K562 (cell line): Measurements from ENCODE around the gene OR52A5. TPM values are rescaled to one million over a fixed set of nuclear protein-coding genes. Genes with fewer than 3 reads are reported as not detected.

Experiments
- ARID3A ChIP-seq: IDR thresholded peaks from 2 replicates; pipeline ENCODE4 v1.6.1; 2012; ENCODE audit warnings: low read depth, low read length, improper control_type of control experiment, borderline replicate concordance
- ASH1L ChIP-seq: fragments of 450-650 bp; IDR thresholded peaks from 2 replicates; pipeline ENCODE4 v1.6.1; 2018; ENCODE audit warnings: borderline replicate concordance, mild to moderate bottlenecking, low read depth; ENCODE audit not compliant: partially characterized antibody
- BHLHE40 ChIP-seq: IDR thresholded peaks from 2 replicates; pipeline ENCODE4 v1.6.1; 2011; ENCODE audit warnings: low read length, improper control_type of control experiment
- CHD1 ChIP-seq: fragments of 200-600 bp; sonication (generic); IDR thresholded peaks from one replicate; pipeline ENCODE4 v1.6.1; 2012; ENCODE audit warnings: mild to moderate bottlenecking, moderate library complexity, low read length, inconsistent platforms
- COPS2 ChIP-seq: fragments of 450-650 bp; conservative IDR thresholded peaks from 2 replicates; pipeline ENCODE4 v1.6.1; 2016; ENCODE audit warnings: mild to moderate bottlenecking, moderate library complexity
- GABPB2 ChIP-seq: fragments of 250-450 bp; sonication (Bioruptor Pico); conservative IDR thresholded peaks from 2 replicates; pipeline ENCODE4 v1.5.1; 2021; ENCODE audit warnings: mild to moderate bottlenecking
- GATAD2B ChIP-seq: fragments of 450-650 bp; IDR thresholded peaks from 2 replicates; pipeline ENCODE4 v1.6.1; 2017; ENCODE audit warnings: mild to moderate bottlenecking, borderline replicate concordance
- HDAC6 ChIP-seq: IDR thresholded peaks from 2 replicates; pipeline ENCODE4 v1.6.1; 2012; ENCODE audit warnings: low read depth, mild to moderate bottlenecking, control low read depth, inconsistent platforms, low read length, moderate library complexity
- HEY1 ChIP-seq: fragments of 250-450 bp; sonication (Bioruptor Pico); IDR thresholded peaks from 2 replicates; pipeline ENCODE4 v1.5.0; 2020; ENCODE audit warnings: mild to moderate bottlenecking, moderate library complexity, borderline replicate concordance
- HNRNPK ChIP-seq: fragments of 200-400 bp; formaldehyde crosslinking; IDR thresholded peaks from one replicate; pipeline ENCODE4 v1.6.1; 2018; ENCODE audit warnings: mild to moderate bottlenecking, low read depth, low read length; ENCODE audit not compliant: poor library complexity, severe bottlenecking
- KDM5B ChIP-seq: fragments of 200-600 bp; sonication (generic); IDR thresholded peaks from 2 replicates; pipeline ENCODE4 v1.6.1; 2012; ENCODE audit warnings: low read depth, mild to moderate bottlenecking, moderate library complexity, low read length, control low read depth, inconsistent platforms; ENCODE audit not compliant: insufficient replicate concordance
- MAZ ChIP-seq, 2 experiments: fragments of 450-650 bp in 1 of 2; sonication (generic) in 1 of 2; formaldehyde crosslinking; IDR thresholded peaks in 1 of 2; conservative IDR thresholded peaks in 1 of 2; 2 replicates each; pipeline versions ENCODE4 v1.4.0 to v1.5.0; 2020; ENCODE audit warnings: mild to moderate bottlenecking in 1 of 2, missing genetic modification reagents in 1 of 2
- MEF2A ChIP-seq: IDR thresholded peaks from 2 replicates; pipeline ENCODE4 v1.6.1; 2011; ENCODE audit warnings: low read depth, mild to moderate bottlenecking, low read length, moderate library complexity; ENCODE audit not compliant: control insufficient read depth
- NFATC3 ChIP-seq: fragments of 450-650 bp; IDR thresholded peaks from 2 replicates; pipeline ENCODE4 v1.6.1; 2017; ENCODE audit warnings: mild to moderate bottlenecking
- SAP30 ChIP-seq: fragments of 200-600 bp; sonication (generic); IDR thresholded peaks from 2 replicates; pipeline ENCODE4 v1.6.1; 2012; ENCODE audit warnings: borderline replicate concordance, low read depth, mild to moderate bottlenecking, moderate library complexity, low read length, control low read depth, inconsistent platforms; ENCODE audit not compliant: insufficient read depth, poor library complexity, severe bottlenecking
- TEAD1 ChIP-seq, 2 experiments: fragments of 450-650 bp in 1 of 2; sonication (generic) in 1 of 2; formaldehyde crosslinking; IDR thresholded peaks; 2 replicates each; pipeline versions ENCODE4 v1.4.0 to v1.8.0; 2020 to 2022; ENCODE audit warnings: mild to moderate bottlenecking in 2 of 2, missing genetic modification reagents in 1 of 2
- TRIM25 ChIP-seq: fragments of 450-650 bp; IDR thresholded peaks from 2 replicates; pipeline ENCODE4 v1.7.0; 2016; ENCODE audit warnings: borderline replicate concordance
- USF1 ChIP-seq: sonication (generic); formaldehyde crosslinking; IDR thresholded peaks from 2 replicates; pipeline ENCODE4 v1.9.0; 2022; ENCODE audit warnings: mild to moderate bottlenecking, missing genetic modification reagents
- ZNF146 ChIP-seq: IDR thresholded peaks from one replicate; pipeline ENCODE4 v1.6.1; 2018; ENCODE audit warnings: missing compliant biosample characterization; ENCODE audit not compliant: unreplicated experiment
- ZNF239 ChIP-seq: fragments of 250-450 bp; sonication (Bioruptor Pico); IDR thresholded peaks from 2 replicates; pipeline ENCODE4 v1.4.0; 2020; ENCODE audit warnings: mild to moderate bottlenecking
- ZNF408 ChIP-seq: fragments of 250-450 bp; sonication (Bioruptor Pico); IDR thresholded peaks from 2 replicates; pipeline ENCODE4 v1.4.0; 2020; ENCODE audit warnings: low read depth, mild to moderate bottlenecking, moderate library complexity
- ZNF583 ChIP-seq: fragments of 250-450 bp; sonication (Bioruptor Pico); IDR thresholded peaks from 2 replicates; pipeline ENCODE4 v1.4.0; 2020
- polyA plus RNA-seq, 8 experiments: library from polyadenylated mRNA; depleted of rRNA in 4 of 8; stranded (reverse) in 5 of 8; unstranded in 3 of 8; fragments of >200 nt; fragmentation: Nextera tagmentation in 2 of 8; fragmentation: Illumina TruSeq in 1 of 8; extraction: Ambion mirVana in 2 of 8; extraction: Trizol in 1 of 8; gene quantifications; 2 replicates each; pipeline versions ENCODE4 v1.2.1 to v1.2.3, GENCODE V29; 2011 to 2014; ENCODE audit warnings: inconsistent platforms in 1 of 8, missing spikeins in 1 of 8
- total RNA-seq, 7 experiments: library from RNA; depleted of rRNA in 6 of 7; stranded (reverse); fragments of >200 nt in 6 of 7; fragmentation: Illumina TruSeq in 2 of 7; extraction: Trizol in 2 of 7; gene quantifications; 2 replicates each; pipeline versions ENCODE4 v1.2.1 to v1.2.3, GENCODE V29; 2011 to 2021; ENCODE audit warnings: low replicate concordance in 1 of 7
- TF ChIP-seq, protein P1 (sequence below): fragments of 250-450 bp; sonication (Bioruptor Pico); IDR thresholded peaks from 2 replicates; pipeline ENCODE4 v1.8.0; 2022; ENCODE audit warnings: inconsistent platforms, mild to moderate bottlenecking, moderate library complexity, borderline replicate concordance

Gene OR52A5
- total and polyA plus RNA-seq, 9 of the 15 experiments (the other 6 are each of a cell fraction or from before 2014, with no cell fraction given), result 0.04 to 1.1 (median 0.94) TPM; not detected in 6

GRCh38 chr11:5151713-5152153, 13.6 kb upstream of the OR52A5 start (continued):
- TF ChIP-seq, protein P1, sequence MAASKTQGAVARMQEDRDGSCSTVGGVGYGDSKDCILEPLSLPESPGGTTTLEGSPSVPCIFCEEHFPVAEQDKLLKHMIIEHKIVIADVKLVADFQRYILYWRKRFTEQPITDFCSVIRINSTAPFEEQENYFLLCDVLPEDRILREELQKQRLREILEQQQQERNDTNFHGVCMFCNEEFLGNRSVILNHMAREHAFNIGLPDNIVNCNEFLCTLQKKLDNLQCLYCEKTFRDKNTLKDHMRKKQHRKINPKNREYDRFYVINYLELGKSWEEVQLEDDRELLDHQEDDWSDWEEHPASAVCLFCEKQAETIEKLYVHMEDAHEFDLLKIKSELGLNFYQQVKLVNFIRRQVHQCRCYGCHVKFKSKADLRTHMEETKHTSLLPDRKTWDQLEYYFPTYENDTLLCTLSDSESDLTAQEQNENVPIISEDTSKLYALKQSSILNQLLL (CRISPR knock-in tag), result no peak
- TF ChIP-seq NFATC3 (0 out of 2 replicates have a peak, but pooled peaks have one; percentile 33), HEY1 (no peak), TRIM25 (no peak), HNRNPK (no peak), HDAC6 (no peak), TEAD1 (CRISPR knock-in tag; IDR thresholded peaks at IDR 0.05) (peak in 1 of 2 experiments; percentile 89; a peak in 2 of 4 replicates), USF1 (CRISPR knock-in tag) (no peak), MEF2A (peak; percentile 85), KDM5B (no peak), COPS2 (no peak), MAZ (CRISPR knock-in tag; conservative IDR thresholded peaks at IDR 0.05 in 1 of 2, IDR thresholded peaks at IDR 0.05 in 1 of 2) (peak in 1 of 2 experiments; percentile 54; a peak in 2 of 4 replicates), CHD1 (no peak), BHLHE40 (peak; percentile 49; the same call in 1 of the 2 replicates), GABPB2 (CRISPR knock-in tag) (no peak), SAP30 (no peak), ARID3A (0 out of 2 replicates have a peak, but pooled peaks have one; percentile 24), ASH1L (no peak), GATAD2B (peak; percentile 40; the same call in 1 of the 2 replicates), ZNF583 (peak; percentile 68; the same call in 1 of the 2 replicates), ZNF408 (CRISPR knock-in tag) (no peak), ZNF146 (no peak), ZNF239 (CRISPR knock-in tag) (peak; percentile 28; the same call in 1 of the 2 replicates)
